Non-pigmented ciliary epithelial cell (primary cell): ENCODE data around the gene FANK1.
"Not testable (repeated sequence)": the region's sequence is repeated elsewhere in the genome, so short reads cannot be mapped to it uniquely, and the experiment has no call there.

Experiments
- DNase-seq: peaks from one replicate; pipeline ENCODE4 v3.0.0-alpha.2; 2010; ENCODE audit warnings: low read depth

The FANK1 gene

DNA sequence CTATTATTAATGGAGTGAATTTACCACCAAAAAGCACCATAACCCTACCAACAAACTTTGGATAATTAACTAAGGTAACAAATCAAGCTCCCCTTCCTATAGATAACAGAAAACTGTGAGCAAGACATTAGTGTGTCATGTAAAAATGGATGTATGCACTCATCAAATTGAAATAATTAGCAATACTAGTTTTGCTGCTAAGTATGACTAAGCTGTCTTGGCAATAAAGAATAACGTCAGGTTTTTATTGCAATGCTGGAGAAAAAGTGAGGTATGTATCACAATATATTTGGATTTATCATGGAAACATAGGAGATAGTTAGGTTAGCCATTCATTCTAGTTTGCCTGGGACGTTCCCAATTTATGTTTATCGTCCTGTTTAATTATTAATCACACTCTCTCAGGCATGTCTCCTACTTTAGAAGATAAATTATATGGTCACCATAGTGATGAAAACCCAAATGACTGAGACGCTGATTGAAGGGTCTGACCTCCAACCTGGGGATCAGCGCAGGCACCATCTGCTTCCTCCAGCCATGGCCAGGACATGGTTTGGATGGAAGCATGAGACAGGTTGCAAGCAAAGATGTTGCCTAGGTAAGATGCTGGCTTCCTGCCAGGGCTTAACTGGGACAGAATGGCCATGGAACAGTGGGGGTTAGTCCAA lies 125.6 kb downstream of the FANK1 start:
- DNase-seq, result no peak

GRCh38 chr10:126022841-126023240 lies 126.5 kb downstream of the FANK1 start:
- no peak for DNase-seq

DNA sequence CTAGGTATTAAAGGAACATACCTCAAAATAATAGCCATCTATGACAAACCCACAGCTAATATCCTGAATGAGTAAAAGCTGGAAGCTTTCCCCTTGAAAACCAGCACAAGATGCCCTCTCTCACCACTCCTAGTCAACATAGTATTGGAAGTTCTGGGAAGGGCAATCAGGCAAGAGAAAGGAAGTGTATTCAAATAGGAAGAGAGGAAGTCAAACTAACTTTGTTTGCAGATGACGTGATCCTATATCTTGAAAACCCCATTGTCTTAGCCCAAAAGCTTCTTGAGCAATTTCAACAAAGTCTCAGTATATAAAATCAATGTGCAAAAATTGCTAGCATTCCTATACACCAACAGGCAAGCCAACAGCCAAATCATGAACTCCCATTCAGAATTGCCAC lies 131.3 kb downstream of the FANK1 start:
- no peak for DNase-seq

- DNase-seq, result no peak
These were observed 133.6 kb downstream of the FANK1 start for GRCh38 chr10:126029999-126030398.

- DNase-seq, result no peak
These were observed 138.2 kb downstream of the FANK1 start for GRCh38 chr10:126034586-126034985.

DNA sequence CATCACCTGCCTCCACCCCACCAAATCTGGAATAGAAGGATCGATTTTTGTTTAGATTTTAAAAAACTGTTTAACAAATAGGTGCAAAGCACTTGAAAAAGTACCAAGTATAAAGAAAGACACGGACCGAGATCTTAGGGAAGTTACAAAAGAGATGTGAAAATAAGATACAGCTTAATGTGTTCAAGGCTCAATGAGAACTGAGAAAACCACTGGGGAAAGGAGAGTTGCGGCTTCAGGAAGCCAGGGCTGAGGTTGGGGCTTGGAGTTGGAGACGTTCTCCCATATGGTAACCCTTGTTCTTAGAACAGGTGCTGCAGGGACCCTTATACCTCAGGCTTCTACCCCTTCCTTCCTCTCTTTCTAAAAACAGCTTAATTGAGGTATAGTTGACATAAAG lies 140.2 kb downstream of the FANK1 start:
- no peak for DNase-seq

DNA sequence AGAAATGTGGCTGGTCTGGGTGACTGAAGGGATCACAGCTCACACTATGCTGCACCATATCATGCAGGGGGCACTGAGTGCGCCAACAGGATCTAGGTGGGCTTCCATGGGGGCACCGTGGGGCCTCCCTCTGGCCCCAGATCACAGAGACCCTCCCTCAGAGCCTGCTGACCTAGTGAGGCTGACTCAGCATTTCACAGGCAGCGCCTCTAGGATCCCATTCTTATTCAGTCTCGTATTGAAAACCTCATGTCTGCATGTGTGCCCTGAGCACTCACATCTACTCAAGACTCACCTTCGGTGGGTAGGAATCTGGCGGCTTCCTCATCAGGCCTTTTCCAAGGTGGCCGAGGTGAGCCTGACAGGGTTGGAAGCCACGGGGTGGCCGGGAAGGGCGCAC lies 141.6 kb downstream of the FANK1 start:
- DNase-seq, result no peak

DNA sequence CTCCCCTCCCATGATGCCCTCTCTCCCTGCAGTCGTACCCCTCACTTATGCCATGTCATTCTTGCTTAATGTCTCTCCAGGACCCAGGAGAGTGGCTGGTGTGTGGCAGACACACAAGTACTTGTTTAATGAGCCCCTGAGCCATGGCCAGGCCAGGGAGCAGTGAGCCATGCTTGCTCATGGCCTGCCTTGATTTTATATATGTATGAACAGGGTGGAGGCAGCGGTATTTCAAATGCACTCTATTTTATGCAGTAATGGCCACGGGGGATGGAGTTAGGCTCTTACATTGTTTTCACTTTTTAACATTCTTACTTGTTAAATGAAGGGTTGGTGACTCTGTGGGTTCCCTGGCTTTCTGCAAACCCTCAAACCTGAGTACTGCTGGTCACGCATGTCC lies 144.8 kb downstream of the FANK1 start:
- DNase-seq, result no peak

GRCh38 chr10:126041804-126042231 lies 145.5 kb downstream of the FANK1 start:
- no peak for DNase-seq

- no peak for DNase-seq
These were observed 146.0 kb downstream of the FANK1 start for GRCh38 chr10:126042354-126042753.

DNA sequence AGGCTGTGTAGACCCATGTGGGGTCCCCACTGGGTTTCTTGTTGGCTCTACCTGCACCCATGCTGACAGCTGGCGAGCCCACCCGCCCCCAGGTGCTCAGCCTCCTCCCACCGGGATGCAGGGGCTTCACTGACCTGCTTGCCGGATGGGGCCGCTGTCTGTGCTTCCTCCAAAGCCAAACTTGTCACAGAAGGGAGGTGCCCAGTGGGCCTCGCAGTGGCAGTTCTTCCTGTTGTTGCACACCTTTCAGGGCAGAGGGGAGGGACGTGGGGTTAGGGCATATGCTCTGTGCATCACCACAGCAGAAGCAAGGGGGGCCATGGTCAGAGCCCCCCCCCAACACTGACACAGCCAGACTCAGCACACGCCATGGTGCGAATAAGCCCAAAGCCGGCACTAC lies 146.5 kb downstream of the FANK1 start:
- no peak for DNase-seq

- DNase-seq, result no peak
These were observed 147.0 kb downstream of the FANK1 start for GRCh38 chr10:126043389-126043788.

- no peak for DNase-seq
These were observed 149.5 kb downstream of the FANK1 start for GRCh38 chr10:126045861-126046260.

GRCh38 chr10:126046831-126047230 lies 150.5 kb downstream of the FANK1 start:
- no peak for DNase-seq

DNA sequence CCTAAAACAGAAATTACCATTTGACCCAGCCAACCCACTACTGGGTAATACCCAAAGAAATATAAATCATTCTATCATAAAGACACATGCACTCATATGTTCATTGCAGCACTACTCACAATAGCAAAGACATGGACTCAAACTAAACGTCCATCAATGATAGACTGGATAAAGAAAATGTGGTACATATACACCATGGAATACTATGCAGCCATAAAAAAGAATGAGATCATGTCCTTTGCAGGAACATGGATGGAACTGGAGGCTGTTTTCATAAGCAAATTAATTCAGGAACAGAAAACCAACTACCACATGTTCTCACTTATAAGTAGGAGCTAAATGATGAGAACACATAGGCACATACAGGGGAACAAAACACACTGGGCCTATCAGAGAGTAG lies 151.4 kb downstream of the FANK1 start:
- DNase-seq, result not testable (repeated sequence)

- peak; percentile 63 for DNase-seq
These were observed 153.7 kb downstream of the FANK1 start for GRCh38 chr10:126049759-126050700.

- DNase-seq, result no peak
These were observed 155.8 kb downstream of the FANK1 start for GRCh38 chr10:126052171-126052570.

DNA sequence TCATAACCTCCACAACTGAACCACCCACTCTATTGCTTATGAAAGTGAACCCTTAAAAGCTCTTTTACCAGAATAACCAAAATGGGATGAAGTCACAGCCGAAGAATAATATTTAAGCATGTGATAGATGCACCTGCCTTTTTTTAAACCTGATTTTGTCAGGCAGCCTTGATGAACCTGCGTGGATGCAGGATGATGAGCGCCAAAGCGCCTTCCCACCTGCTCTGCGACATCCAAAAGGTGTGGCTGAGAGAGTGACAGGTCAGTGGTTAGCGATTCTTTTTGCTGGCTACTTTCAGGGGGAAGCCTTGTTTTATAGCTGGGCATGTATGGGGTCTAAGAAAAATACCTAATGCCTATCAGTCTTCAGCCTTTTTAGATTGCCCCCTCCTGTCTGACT lies 157.8 kb downstream of the FANK1 start:
- DNase-seq, result no peak

- no peak for DNase-seq
These were observed 161.1 kb downstream of the FANK1 start for GRCh38 chr10:126057494-126057893.

- DNase-seq, result no peak
These were observed 161.7 kb downstream of the FANK1 start for GRCh38 chr10:126058104-126058503.

GRCh38 chr10:126058507-126058906 lies 162.1 kb downstream of the FANK1 start:
- no peak for DNase-seq
